K562 (cell line): ENCODE measurements around the gene PGAP2. TPM values are rescaled to one million over a fixed set of nuclear protein-coding genes. Genes with fewer than 3 reads are reported as not detected.

ENCODE experiments used
- CBFB ChIP-seq: sonication (generic); formaldehyde crosslinking; IDR thresholded peaks from 2 replicates; pipeline ENCODE4 v1.4.0; 2020; ENCODE audit warnings: mild to moderate bottlenecking, missing genetic modification reagents
- CHD7 ChIP-seq: fragments of 200-600 bp; sonication (generic); IDR thresholded peaks from one replicate; pipeline ENCODE4 v1.6.1; 2012; ENCODE audit warnings: mild to moderate bottlenecking, low read depth, low read length, inconsistent platforms
- CTBP1 ChIP-seq: fragments of 450-650 bp; IDR thresholded peaks from 2 replicates; pipeline ENCODE4 v1.6.1; 2016; ENCODE audit warnings: borderline replicate concordance
- DPF2 ChIP-seq: fragments of 450-650 bp; IDR thresholded peaks from 2 replicates; pipeline ENCODE4 v1.6.1; 2016
- FOXO4 ChIP-seq: fragments of 450-650 bp; formaldehyde crosslinking; IDR thresholded peaks from 2 replicates; pipeline ENCODE4 v1.4.0; 2020; ENCODE audit warnings: mild to moderate bottlenecking, moderate library complexity
- L3MBTL2 ChIP-seq: fragments of 450-650 bp; IDR thresholded peaks from 2 replicates; pipeline ENCODE4 v1.6.1; 2016; ENCODE audit warnings: mild to moderate bottlenecking, moderate library complexity
- ZC3H11A ChIP-seq: IDR thresholded peaks from 2 replicates; pipeline ENCODE4 v1.6.1; 2012; ENCODE audit warnings: low read depth, low read length, improper control_type of control experiment
- ZNF449 ChIP-seq: fragments of 250-450 bp; sonication (Bioruptor Pico); IDR thresholded peaks from 2 replicates; pipeline ENCODE4 v1.8.0; 2022; ENCODE audit warnings: moderate library complexity, mild to moderate bottlenecking, inconsistent platforms
- ZNF830 ChIP-seq: fragments of 250-450 bp; sonication (Bioruptor Pico); IDR thresholded peaks from 2 replicates; pipeline ENCODE4 v1.5.0; 2021; ENCODE audit warnings: mild to moderate bottlenecking
- polyA plus RNA-seq, 8 experiments: library from polyadenylated mRNA; depleted of rRNA in 4 of 8; stranded (reverse) in 5 of 8; unstranded in 3 of 8; fragments of >200 nt; fragmentation: Nextera tagmentation in 2 of 8; fragmentation: Illumina TruSeq in 1 of 8; extraction: Ambion mirVana in 2 of 8; extraction: Trizol in 1 of 8; gene quantifications; 2 replicates each; pipeline versions ENCODE4 v1.2.1 to v1.2.3, GENCODE V29; 2011 to 2014; ENCODE audit warnings: inconsistent platforms in 1 of 8, missing spikeins in 1 of 8
- total RNA-seq, 7 experiments: library from RNA; depleted of rRNA in 6 of 7; stranded (reverse); fragments of >200 nt in 6 of 7; fragmentation: Illumina TruSeq in 2 of 7; extraction: Trizol in 2 of 7; gene quantifications; 2 replicates each; pipeline versions ENCODE4 v1.2.1 to v1.2.3, GENCODE V29; 2011 to 2021; ENCODE audit warnings: low replicate concordance in 1 of 7
- TF ChIP-seq, protein P1 (sequence below): fragments of 250-450 bp; sonication (Bioruptor Pico); IDR thresholded peaks from 2 replicates; pipeline ENCODE4 v1.8.0; 2022; ENCODE audit warnings: inconsistent platforms, mild to moderate bottlenecking, moderate library complexity, borderline replicate concordance

The PGAP2 gene
- total and polyA plus RNA-seq, 9 of the 15 experiments (the other 6 are each of a cell fraction or from before 2014, with no cell fraction given), result 17.9 to 47.2 (median 33.7) TPM

DNA sequence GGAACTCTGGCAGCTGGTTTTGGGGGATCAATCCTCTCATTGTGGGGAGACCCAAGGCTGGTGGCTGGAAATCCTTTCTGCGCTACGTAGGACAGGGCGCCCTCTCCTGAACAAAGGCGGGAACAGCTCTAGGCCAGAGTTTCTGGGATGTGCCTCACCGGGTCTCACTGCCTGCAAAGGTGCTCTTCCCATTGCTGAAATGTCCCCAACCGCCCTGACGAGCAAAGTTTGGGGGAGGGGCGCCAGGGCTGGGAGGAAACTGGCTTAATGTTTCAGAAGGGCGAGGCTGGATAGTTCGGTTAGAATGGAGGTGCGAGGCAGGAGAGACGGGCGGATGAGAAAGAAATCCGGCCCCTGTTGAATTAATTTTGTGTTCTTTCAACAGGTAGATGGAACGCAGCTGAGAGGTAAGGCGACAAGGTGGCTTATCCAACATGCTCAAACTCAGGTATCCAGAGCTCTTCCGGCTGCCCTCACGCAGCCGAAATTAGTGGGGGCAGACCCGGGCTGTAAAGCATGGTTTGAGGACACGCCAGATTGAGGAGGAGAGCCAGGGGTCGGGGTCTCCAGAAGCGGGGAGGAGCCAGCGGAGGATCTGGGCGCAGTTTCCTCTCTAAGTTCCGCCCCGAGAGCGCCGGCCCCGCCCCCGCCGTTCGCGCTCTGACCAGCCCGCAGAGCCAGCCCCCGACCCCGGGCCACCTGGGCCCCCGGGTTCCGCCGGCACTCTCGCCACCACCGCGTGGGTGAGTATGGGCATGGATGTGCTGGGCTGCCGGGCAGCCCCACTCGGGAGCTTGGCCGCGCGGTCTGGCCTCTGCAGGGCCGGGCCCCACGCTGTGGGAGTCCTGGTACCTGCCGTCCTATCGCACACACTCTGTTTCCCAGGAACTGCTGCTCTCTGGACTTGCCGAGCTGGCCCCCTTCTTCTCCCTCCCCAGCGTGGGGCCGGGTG lies at the start of gene PGAP2 (continued):
- TF ChIP-seq CHD7 (no peak), DPF2 (0 out of 2 replicates have a peak, but pooled peaks have one; percentile 18), CBFB (CRISPR knock-in tag) (no peak), ZNF830 (CRISPR knock-in tag) (no peak), CTBP1 (peak; percentile 94), ZNF449 (CRISPR knock-in tag) (no peak), ZC3H11A (no peak), L3MBTL2 (no peak), FOXO4 (CRISPR knock-in tag) (no peak)
- TF ChIP-seq, protein P1, sequence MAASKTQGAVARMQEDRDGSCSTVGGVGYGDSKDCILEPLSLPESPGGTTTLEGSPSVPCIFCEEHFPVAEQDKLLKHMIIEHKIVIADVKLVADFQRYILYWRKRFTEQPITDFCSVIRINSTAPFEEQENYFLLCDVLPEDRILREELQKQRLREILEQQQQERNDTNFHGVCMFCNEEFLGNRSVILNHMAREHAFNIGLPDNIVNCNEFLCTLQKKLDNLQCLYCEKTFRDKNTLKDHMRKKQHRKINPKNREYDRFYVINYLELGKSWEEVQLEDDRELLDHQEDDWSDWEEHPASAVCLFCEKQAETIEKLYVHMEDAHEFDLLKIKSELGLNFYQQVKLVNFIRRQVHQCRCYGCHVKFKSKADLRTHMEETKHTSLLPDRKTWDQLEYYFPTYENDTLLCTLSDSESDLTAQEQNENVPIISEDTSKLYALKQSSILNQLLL (CRISPR knock-in tag), result no peak
